Sigmoid colon (tissue), 4 donors: ENCODE measurements around the gene ST14.

Experiments
- EP300 ChIP-seq, 4 donors: sonication (generic); formaldehyde crosslinking; IDR thresholded peaks; one replicate each; pipeline ENCODE4 v1.6.1; 2017; ENCODE audit warnings: antibody characterized with exemption in 4 of 4
- POLR2A ChIP-seq, 2 donors: fragments of 450-650 bp; IDR thresholded peaks; one replicate each; pipeline ENCODE4 v1.6.1; 2016; ENCODE audit warnings: antibody characterized with exemption in 2 of 2, mild to moderate bottlenecking in 2 of 2, moderate library complexity in 2 of 2
- POLR2AphosphoS5 ChIP-seq, 4 donors: sonication (generic); formaldehyde crosslinking; IDR thresholded peaks; one replicate each; pipeline ENCODE4 v1.6.1; 2017; ENCODE audit warnings: antibody characterized with exemption in 4 of 4
- TF ChIP-seq, protein P1 (sequence below), 4 experiments: fragments of 450-650 bp in 3 of 4; fragments of 200-600 bp in 1 of 4; IDR thresholded peaks; one replicate each; pipeline ENCODE4 v1.5.1; 2016 to 2019; ENCODE audit warnings: antibody characterized with exemption in 4 of 4, mild to moderate bottlenecking in 3 of 4, moderate library complexity in 2 of 4

DNA sequence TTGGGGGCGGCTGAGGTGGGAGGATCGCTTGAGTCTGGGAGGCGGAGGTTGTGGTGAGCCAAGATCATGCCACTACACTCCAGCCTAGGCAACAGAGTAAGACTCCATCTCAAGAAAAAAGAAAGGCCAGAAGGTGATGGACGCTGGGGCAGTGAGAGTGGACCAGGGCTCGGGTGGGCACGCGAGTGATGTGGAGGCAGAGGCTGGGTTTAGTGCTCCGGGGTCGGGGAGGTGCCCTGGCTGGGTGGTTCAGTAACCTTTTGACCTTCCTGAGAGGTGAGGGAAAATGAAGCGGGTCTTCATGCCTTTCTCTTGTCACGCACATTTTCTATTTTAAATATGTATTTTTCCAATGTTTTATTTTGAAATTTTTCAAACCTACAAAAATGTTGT is 45.1 kb downstream of the ST14 start:
- TF ChIP-seq, protein P1, sequence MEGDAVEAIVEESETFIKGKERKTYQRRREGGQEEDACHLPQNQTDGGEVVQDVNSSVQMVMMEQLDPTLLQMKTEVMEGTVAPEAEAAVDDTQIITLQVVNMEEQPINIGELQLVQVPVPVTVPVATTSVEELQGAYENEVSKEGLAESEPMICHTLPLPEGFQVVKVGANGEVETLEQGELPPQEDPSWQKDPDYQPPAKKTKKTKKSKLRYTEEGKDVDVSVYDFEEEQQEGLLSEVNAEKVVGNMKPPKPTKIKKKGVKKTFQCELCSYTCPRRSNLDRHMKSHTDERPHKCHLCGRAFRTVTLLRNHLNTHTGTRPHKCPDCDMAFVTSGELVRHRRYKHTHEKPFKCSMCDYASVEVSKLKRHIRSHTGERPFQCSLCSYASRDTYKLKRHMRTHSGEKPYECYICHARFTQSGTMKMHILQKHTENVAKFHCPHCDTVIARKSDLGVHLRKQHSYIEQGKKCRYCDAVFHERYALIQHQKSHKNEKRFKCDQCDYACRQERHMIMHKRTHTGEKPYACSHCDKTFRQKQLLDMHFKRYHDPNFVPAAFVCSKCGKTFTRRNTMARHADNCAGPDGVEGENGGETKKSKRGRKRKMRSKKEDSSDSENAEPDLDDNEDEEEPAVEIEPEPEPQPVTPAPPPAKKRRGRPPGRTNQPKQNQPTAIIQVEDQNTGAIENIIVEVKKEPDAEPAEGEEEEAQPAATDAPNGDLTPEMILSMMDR (IDR thresholded peaks at IDR 0.05) = no peak
- TF ChIP-seq POLR2A (IDR thresholded peaks at IDR 0.05) (no peak), POLR2AphosphoS5 (IDR thresholded peaks at IDR 0.05) (no peak), EP300 (IDR thresholded peaks at IDR 0.05) (no peak)
